HCT116 (cell line): Measurements from ENCODE around the gene RPTOR. TPM values are rescaled to one million over a fixed set of nuclear protein-coding genes. Genes with fewer than 3 reads are reported as not detected.

Source experiments
- ATAC-seq: fragments of 200-7000 bp; cut with Tn5 transposase; 2 replicates; pipeline ENCODE4 v1.9.1; 2020; ENCODE audit warnings: mild to moderate bottlenecking, moderate library complexity
- BruUV-seq: library from RNA; stranded (reverse); fragments of 400-500 nt; replicated peaks from 2 replicates; lab custom pipeline; 2021; lab: Mats Ljungman, UMichigan
- CTCF ChIA-PET: fragments of 300-600 bp; sonication (Branson Sonifier 250); formaldehyde crosslinking; loops from one replicate; lab custom pipeline; 2021; ENCODE audit warnings: antibody characterized with exemption; lab: Charles Lee
- POLR2A ChIA-PET: fragments of 300-600, 350-600 bp; sonication (Branson Sonifier 250); formaldehyde crosslinking; loops from one replicate; lab custom pipeline; 2021; ENCODE audit warnings: antibody characterized with exemption; lab: Charles Lee
- RAD21 ChIA-PET, 2 experiments: fragments of 300-600 bp; sonication (Branson Sonifier 250); formaldehyde crosslinking; loops; one replicate each; lab custom pipeline; 2023; ENCODE audit warnings: low total read pairs in 2 of 2; ENCODE audit not compliant: uncharacterized antibody in 2 of 2, unreplicated experiment in 2 of 2, low non-redundant PET in 1 of 2; lab: Charles Lee
- DNase-seq: peaks from one replicate; pipeline ENCODE4 v3.0.0-alpha.2; 2010; ENCODE audit warnings: low read depth, low spot score
- H2AFZ ChIP-seq: fragments of 200-600 bp; shearing (Covaris generic), sonication (generic); 2 replicates; pipeline ENCODE4 v1.6.1; 2017; ENCODE audit warnings: low read depth, mixed run types, mixed read lengths, antibody characterized with exemption, low read length; ENCODE audit not compliant: poor library complexity, severe bottlenecking
- H3K27ac ChIP-seq: 2 replicates; pipeline ENCODE4 v1.5.1; 2012; ENCODE audit warnings: low read depth, low read length
- H3K27me3 ChIP-seq: fragments of 200-600 bp; sonication (generic); 2 replicates; pipeline ENCODE4 v1.6.1; 2016; ENCODE audit warnings: mixed run types, low read length, mixed read lengths; ENCODE audit not compliant: insufficient read depth
- H3K36me3 ChIP-seq, 2 experiments: fragments of 200-500 bp in 1 of 2; fragments of 200-600 bp in 1 of 2; sonication (Bioruptor generic) in 1 of 2; sonication (generic) in 1 of 2; 2 replicates each; pipeline versions ENCODE4 v1.5.1 to v1.6.1; 2014 to 2016; ENCODE audit warnings: low read length in 2 of 2, inconsistent platforms in 1 of 2, mixed read lengths in 1 of 2, mixed run types in 1 of 2; ENCODE audit not compliant: insufficient read depth in 2 of 2, control insufficient read depth in 1 of 2
- H3K4me1 ChIP-seq, 2 experiments: fragments of 200-600 bp in 1 of 2; sonication (generic) in 1 of 2; 2 replicates each; pipeline versions ENCODE4 v1.5.1 to v1.6.1; 2012 to 2017; ENCODE audit warnings: low read length in 2 of 2, inconsistent platforms in 1 of 2, mild to moderate bottlenecking in 1 of 2, mixed read lengths in 1 of 2, mixed run types in 1 of 2, moderate library complexity in 1 of 2; ENCODE audit not compliant: insufficient read depth in 2 of 2, control insufficient read depth in 1 of 2
- H3K4me2 ChIP-seq: fragments of 200-600 bp; sonication (generic); 2 replicates; pipeline ENCODE4 v1.6.1; 2017; ENCODE audit warnings: mixed run types, low read length, mixed read lengths
- H3K4me3 ChIP-seq, 2 experiments: fragments of 200-600 bp in 1 of 2; sonication (generic) in 1 of 2; replicated peaks in 1 of 2; 2 replicates each; pipeline ENCODE4 v1.5.1; 2011 to 2016; ENCODE audit warnings: low read length in 2 of 2, control low read depth in 1 of 2, low read depth in 1 of 2, mild to moderate bottlenecking in 1 of 2, mixed read lengths in 1 of 2, mixed run types in 1 of 2
- H3K79me2 ChIP-seq: fragments of 200-600 bp; sonication (generic); 2 replicates; pipeline ENCODE4 v1.6.1; 2017; ENCODE audit warnings: mild to moderate bottlenecking, mixed run types, low read length, moderate library complexity, mixed read lengths; ENCODE audit not compliant: insufficient read depth
- H3K9ac ChIP-seq: fragments of 200-600 bp; sonication (generic); 2 replicates; pipeline ENCODE4 v1.6.1; 2016; ENCODE audit warnings: low read length, mixed read lengths
- H3K9me2 ChIP-seq: fragments of 200-600 bp; sonication (generic), shearing (Covaris generic); 2 replicates; pipeline ENCODE4 v1.6.1; 2017; ENCODE audit warnings: mixed run types, mild to moderate bottlenecking, moderate library complexity; ENCODE audit not compliant: insufficient read depth
- H3K9me3 ChIP-seq, 2 experiments: fragments of 200-500 bp in 1 of 2; fragments of 200-600 bp in 1 of 2; sonication (Bioruptor generic) in 1 of 2; sonication (generic) in 1 of 2; 2 replicates each; pipeline ENCODE4 v1.6.1; 2014 to 2017; ENCODE audit warnings: low read length in 2 of 2, mixed read lengths in 2 of 2, inconsistent platforms in 1 of 2, low read depth in 1 of 2, mild to moderate bottlenecking in 1 of 2, mixed run types in 1 of 2, moderate library complexity in 1 of 2; ENCODE audit not compliant: control insufficient read depth in 1 of 2, insufficient read depth in 1 of 2
- H4K20me1 ChIP-seq: fragments of 200-600 bp; sonication (generic), shearing (Covaris generic); 2 replicates; pipeline ENCODE4 v1.6.1; 2017; ENCODE audit warnings: mixed run types, mild to moderate bottlenecking, moderate library complexity; ENCODE audit not compliant: insufficient read depth
- CBX3 ChIP-seq: IDR thresholded peaks from 2 replicates; pipeline ENCODE4 v1.6.1; 2012; ENCODE audit warnings: low read depth
- CEBPB ChIP-seq: IDR thresholded peaks from 2 replicates; pipeline ENCODE4 v1.6.1; 2012; ENCODE audit warnings: low read depth
- EGR1 ChIP-seq: IDR thresholded peaks from 2 replicates; pipeline ENCODE4 v1.6.1; 2012; ENCODE audit warnings: low read depth
- ELF1 ChIP-seq: IDR thresholded peaks from 2 replicates; pipeline ENCODE4 v1.6.1; 2012; ENCODE audit warnings: low read depth, borderline replicate concordance
- EZH2 ChIP-seq: fragments of 200-600 bp; sonication (generic); IDR thresholded peaks from 2 replicates; pipeline ENCODE4 v1.6.1; 2017; ENCODE audit warnings: antibody characterized with exemption, mixed run types
- EZH2phosphoT487 ChIP-seq: fragments of 200-600 bp; IDR thresholded peaks from 2 replicates; pipeline ENCODE4 v1.6.1; 2018; ENCODE audit warnings: antibody characterized with exemption, borderline replicate concordance
- FOSL1 ChIP-seq: IDR thresholded peaks from 2 replicates; pipeline ENCODE4 v1.6.1; 2012; ENCODE audit warnings: low read depth
- RAD21 ChIP-seq: IDR thresholded peaks from 2 replicates; pipeline ENCODE4 v1.6.1; 2012; ENCODE audit warnings: low read depth, mild to moderate bottlenecking
- SP1 ChIP-seq: IDR thresholded peaks from 2 replicates; pipeline ENCODE4 v1.6.1; 2012; ENCODE audit warnings: low read depth
- SRF ChIP-seq: IDR thresholded peaks from 2 replicates; pipeline ENCODE4 v1.6.1; 2012; ENCODE audit warnings: low read depth
- TCF7L2 ChIP-seq: IDR thresholded peaks from 2 replicates; pipeline ENCODE4 v1.7.0; 2011; ENCODE audit warnings: borderline replicate concordance, inconsistent platforms; ENCODE audit not compliant: insufficient read depth, insufficient read length; ENCODE audit errors: extremely low read depth
- YY1 ChIP-seq: IDR thresholded peaks from 2 replicates; pipeline ENCODE4 v1.6.1; 2011; ENCODE audit warnings: low read length, low read depth, moderate library complexity, mild to moderate bottlenecking; ENCODE audit not compliant: insufficient replicate concordance; ENCODE audit errors: extremely low read depth
- ZNF274 ChIP-seq: fragments of 200-500 bp; sonication (Bioruptor generic); IDR thresholded peaks from 2 replicates; pipeline ENCODE4 v1.6.1; 2014; ENCODE audit warnings: mild to moderate bottlenecking, low read depth, low read length, inconsistent platforms
- intact Hi-C: fragments of 100-400 bp; cut with micrococcal nuclease; formaldehyde crosslinking; loops from 2 replicates; pipeline ENCODE4 v1.10.0; 2022
- total RNA-seq: library from RNA; stranded (reverse); gene quantifications from one replicate; pipeline ENCODE4 v1.2.1, GENCODE V29; 2021; ENCODE audit not compliant: unreplicated experiment
- TF ChIP-seq, protein P1 (sequence below), 3 experiments: fragments of 200-600 bp in 1 of 3; sonication (generic) in 1 of 3; IDR thresholded peaks in 2 of 3; conservative IDR thresholded peaks in 1 of 3; 2 replicates each; pipeline ENCODE4 v1.5.1; 2012 to 2017; ENCODE audit warnings: low read depth in 2 of 3, low read length in 2 of 3, antibody characterized with exemption in 1 of 3, borderline replicate concordance in 1 of 3, control low read depth in 1 of 3, mild to moderate bottlenecking in 1 of 3, mixed read lengths in 1 of 3, mixed run types in 1 of 3, moderate library complexity in 1 of 3; ENCODE audit not compliant: insufficient read depth in 1 of 3
- TF ChIP-seq, protein P2 (sequence below): IDR thresholded peaks from 2 replicates; pipeline ENCODE4 v1.6.1; 2012
- TF ChIP-seq, protein P3 (sequence below): IDR thresholded peaks from 2 replicates; pipeline ENCODE4 v1.6.1; 2012
- TF ChIP-seq, protein P4 (sequence below): IDR thresholded peaks from 2 replicates; pipeline ENCODE4 v1.6.1; 2011; ENCODE audit warnings: mild to moderate bottlenecking, low read length, moderate library complexity; ENCODE audit not compliant: insufficient replicate concordance; ENCODE audit errors: extremely low read depth
- TF ChIP-seq, protein P5 (sequence below): IDR thresholded peaks from 2 replicates; pipeline ENCODE4 v1.6.1; 2012; ENCODE audit warnings: low read depth

RPTOR gene
- total RNA-seq, 1 experiment from 2014 or later: 69.5 TPM

DNA sequence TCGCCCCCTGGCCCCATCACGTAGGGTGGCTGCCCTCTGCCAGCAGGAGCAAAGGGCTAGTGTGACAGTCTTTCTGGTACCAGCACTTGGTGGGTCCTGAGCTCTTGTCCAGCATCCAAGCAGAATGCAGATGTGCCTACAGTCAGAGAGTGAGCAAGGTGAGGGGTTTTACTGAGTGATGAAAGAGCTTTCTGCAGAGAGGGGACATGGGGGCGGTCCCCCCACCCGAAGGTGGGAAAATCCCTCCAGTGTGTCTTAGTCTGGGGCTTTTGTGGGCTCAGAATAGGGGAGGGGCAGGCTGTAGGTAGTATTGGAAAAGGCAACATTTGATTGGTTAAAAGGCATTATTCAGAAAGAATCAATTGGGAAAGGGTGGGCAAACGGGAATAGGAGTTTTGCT, 152.3 kb downstream of the RPTOR start:
- Histone ChIP-seq H3K27ac (no peak overlapping the region), H3K4me1 (peaks cover 0 to 11% of the 10 kb centered on the region in 2 experiments; a peak in 2 of 4 replicates), H3K9ac (no peak overlapping the region), H4K20me1 (no peaks in the 10 kb centered on the region), H3K9me2 (no peaks in the 10 kb centered on the region), H3K79me2 (peaks cover 91% of the 10 kb centered on the region), H3K4me3 (no peak overlapping the region), H3K36me3 (no peaks in the 10 kb centered on the region), H3K9me3 (no peaks in the 10 kb centered on the region), H3K4me2 (no peak overlapping the region), H2AFZ (no peak overlapping the region), H3K27me3 (no peaks in the 10 kb centered on the region)
- ChIA-PET POLR2A (no interaction called here), RAD21 (no interaction called here), CTCF (no interaction called here)
- BruUV-seq: no TSS peak
- DNase-seq: no peak
- intact Hi-C loops: no loop called here
- ATAC-seq: no peak
- TF ChIP-seq CBX3 (no peak), FOSL1 (no peak), SRF (no peak), EGR1 (no peak), EZH2phosphoT487 (no peak), ELF1 (no peak), RAD21 (no peak), EZH2 (no peak), SP1 (no peak), YY1 (no peak), TCF7L2 (no peak), CEBPB (no peak), ZNF274 (no peak)
- TF ChIP-seq, protein P1, sequence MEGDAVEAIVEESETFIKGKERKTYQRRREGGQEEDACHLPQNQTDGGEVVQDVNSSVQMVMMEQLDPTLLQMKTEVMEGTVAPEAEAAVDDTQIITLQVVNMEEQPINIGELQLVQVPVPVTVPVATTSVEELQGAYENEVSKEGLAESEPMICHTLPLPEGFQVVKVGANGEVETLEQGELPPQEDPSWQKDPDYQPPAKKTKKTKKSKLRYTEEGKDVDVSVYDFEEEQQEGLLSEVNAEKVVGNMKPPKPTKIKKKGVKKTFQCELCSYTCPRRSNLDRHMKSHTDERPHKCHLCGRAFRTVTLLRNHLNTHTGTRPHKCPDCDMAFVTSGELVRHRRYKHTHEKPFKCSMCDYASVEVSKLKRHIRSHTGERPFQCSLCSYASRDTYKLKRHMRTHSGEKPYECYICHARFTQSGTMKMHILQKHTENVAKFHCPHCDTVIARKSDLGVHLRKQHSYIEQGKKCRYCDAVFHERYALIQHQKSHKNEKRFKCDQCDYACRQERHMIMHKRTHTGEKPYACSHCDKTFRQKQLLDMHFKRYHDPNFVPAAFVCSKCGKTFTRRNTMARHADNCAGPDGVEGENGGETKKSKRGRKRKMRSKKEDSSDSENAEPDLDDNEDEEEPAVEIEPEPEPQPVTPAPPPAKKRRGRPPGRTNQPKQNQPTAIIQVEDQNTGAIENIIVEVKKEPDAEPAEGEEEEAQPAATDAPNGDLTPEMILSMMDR (IDR thresholded peaks at IDR 0.05 in 2 of 3, conservative IDR thresholded peaks at IDR 0.05 in 1 of 3; ENCODE audit: borderline replicate concordance in 1 of 3, insufficient read depth in 1 of 3, low read depth in 2 of 3, low read length in 2 of 3): no peak
- TF ChIP-seq, protein P2, sequence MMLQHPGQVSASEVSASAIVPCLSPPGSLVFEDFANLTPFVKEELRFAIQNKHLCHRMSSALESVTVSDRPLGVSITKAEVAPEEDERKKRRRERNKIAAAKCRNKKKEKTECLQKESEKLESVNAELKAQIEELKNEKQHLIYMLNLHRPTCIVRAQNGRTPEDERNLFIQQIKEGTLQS: no peak
- TF ChIP-seq, protein P3, sequence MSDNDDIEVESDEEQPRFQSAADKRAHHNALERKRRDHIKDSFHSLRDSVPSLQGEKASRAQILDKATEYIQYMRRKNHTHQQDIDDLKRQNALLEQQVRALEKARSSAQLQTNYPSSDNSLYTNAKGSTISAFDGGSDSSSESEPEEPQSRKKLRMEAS: no peak
- TF ChIP-seq, protein P4, sequence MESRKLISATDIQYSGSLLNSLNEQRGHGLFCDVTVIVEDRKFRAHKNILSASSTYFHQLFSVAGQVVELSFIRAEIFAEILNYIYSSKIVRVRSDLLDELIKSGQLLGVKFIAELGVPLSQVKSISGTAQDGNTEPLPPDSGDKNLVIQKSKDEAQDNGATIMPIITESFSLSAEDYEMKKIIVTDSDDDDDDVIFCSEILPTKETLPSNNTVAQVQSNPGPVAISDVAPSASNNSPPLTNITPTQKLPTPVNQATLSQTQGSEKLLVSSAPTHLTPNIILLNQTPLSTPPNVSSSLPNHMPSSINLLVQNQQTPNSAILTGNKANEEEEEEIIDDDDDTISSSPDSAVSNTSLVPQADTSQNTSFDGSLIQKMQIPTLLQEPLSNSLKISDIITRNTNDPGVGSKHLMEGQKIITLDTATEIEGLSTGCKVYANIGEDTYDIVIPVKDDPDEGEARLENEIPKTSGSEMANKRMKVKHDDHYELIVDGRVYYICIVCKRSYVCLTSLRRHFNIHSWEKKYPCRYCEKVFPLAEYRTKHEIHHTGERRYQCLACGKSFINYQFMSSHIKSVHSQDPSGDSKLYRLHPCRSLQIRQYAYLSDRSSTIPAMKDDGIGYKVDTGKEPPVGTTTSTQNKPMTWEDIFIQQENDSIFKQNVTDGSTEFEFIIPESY: no peak
- TF ChIP-seq, protein P5, sequence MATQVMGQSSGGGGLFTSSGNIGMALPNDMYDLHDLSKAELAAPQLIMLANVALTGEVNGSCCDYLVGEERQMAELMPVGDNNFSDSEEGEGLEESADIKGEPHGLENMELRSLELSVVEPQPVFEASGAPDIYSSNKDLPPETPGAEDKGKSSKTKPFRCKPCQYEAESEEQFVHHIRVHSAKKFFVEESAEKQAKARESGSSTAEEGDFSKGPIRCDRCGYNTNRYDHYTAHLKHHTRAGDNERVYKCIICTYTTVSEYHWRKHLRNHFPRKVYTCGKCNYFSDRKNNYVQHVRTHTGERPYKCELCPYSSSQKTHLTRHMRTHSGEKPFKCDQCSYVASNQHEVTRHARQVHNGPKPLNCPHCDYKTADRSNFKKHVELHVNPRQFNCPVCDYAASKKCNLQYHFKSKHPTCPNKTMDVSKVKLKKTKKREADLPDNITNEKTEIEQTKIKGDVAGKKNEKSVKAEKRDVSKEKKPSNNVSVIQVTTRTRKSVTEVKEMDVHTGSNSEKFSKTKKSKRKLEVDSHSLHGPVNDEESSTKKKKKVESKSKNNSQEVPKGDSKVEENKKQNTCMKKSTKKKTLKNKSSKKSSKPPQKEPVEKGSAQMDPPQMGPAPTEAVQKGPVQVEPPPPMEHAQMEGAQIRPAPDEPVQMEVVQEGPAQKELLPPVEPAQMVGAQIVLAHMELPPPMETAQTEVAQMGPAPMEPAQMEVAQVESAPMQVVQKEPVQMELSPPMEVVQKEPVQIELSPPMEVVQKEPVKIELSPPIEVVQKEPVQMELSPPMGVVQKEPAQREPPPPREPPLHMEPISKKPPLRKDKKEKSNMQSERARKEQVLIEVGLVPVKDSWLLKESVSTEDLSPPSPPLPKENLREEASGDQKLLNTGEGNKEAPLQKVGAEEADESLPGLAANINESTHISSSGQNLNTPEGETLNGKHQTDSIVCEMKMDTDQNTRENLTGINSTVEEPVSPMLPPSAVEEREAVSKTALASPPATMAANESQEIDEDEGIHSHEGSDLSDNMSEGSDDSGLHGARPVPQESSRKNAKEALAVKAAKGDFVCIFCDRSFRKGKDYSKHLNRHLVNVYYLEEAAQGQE: no peak
